GM12872 (cell line): ENCODE measurements around the gene PLCD1.

ENCODE experiments used
- CTCF ChIP-seq: IDR thresholded peaks from 3 replicates; pipeline ENCODE4 v1.5.1; 2011; ENCODE audit warnings: low read depth, mild to moderate bottlenecking, low read length, moderate library complexity; ENCODE audit not compliant: insufficient read depth

Gene PLCD1

GRCh38 chr3:38016410-38016809 lies 13.0 kb downstream of the PLCD1 start:
- no peak for TF ChIP-seq CTCF

- no peak for TF ChIP-seq CTCF
These were observed 13.5 kb downstream of the PLCD1 start for GRCh38 chr3:38015984-38016383.

- no peak for TF ChIP-seq CTCF
These were observed 14.0 kb downstream of the PLCD1 start for GRCh38 chr3:38015485-38015884.

GRCh38 chr3:38011111-38011510 lies 18.3 kb downstream of the PLCD1 start:
- no peak for TF ChIP-seq CTCF

GRCh38 chr3:38009807-38010591 lies 19.4 kb downstream of the PLCD1 start:
- no peak for TF ChIP-seq CTCF

- TF ChIP-seq CTCF: no peak
These were observed 20.4 kb downstream of the PLCD1 start for GRCh38 chr3:38008971-38009580.

GRCh38 chr3:38008191-38008701 lies 21.2 kb downstream of the PLCD1 start:
- no peak for TF ChIP-seq CTCF
